HG03457 (cell line): Measurements from ENCODE around the gene P2RX3.
"Not testable (repeated sequence)": the region's sequence is repeated elsewhere in the genome, so short reads cannot be mapped to it uniquely, and the experiment has no call there.

Source experiments
- ATAC-seq: cut with Tn5 transposase; IDR thresholded peaks from one replicate; pipeline ENCODE4 v1.9.1; 2021; ENCODE audit warnings: moderate number of reproducible peaks; ENCODE audit not compliant: unreplicated experiment

The P2RX3 gene

DNA sequence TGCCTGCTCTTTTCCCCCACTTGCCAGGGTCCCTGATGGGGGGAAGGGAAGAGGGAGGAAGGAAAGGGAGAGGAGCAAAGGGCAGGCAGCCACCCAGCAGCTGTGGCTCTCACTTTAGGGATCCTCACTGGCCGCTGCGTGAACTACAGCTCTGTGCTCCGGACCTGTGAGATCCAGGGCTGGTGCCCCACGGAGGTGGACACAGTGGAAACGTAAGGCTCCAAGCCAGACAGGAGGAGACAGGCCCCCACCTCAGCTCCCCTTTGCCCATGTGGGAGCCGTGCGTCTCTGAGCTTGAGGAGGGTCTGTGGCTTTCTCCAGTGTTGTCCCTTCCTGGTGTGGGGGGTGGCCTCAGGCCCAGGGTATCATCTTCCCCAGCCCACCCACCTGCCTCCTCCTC is 9.9 kb downstream of the P2RX3 start:
- no peak for ATAC-seq

DNA sequence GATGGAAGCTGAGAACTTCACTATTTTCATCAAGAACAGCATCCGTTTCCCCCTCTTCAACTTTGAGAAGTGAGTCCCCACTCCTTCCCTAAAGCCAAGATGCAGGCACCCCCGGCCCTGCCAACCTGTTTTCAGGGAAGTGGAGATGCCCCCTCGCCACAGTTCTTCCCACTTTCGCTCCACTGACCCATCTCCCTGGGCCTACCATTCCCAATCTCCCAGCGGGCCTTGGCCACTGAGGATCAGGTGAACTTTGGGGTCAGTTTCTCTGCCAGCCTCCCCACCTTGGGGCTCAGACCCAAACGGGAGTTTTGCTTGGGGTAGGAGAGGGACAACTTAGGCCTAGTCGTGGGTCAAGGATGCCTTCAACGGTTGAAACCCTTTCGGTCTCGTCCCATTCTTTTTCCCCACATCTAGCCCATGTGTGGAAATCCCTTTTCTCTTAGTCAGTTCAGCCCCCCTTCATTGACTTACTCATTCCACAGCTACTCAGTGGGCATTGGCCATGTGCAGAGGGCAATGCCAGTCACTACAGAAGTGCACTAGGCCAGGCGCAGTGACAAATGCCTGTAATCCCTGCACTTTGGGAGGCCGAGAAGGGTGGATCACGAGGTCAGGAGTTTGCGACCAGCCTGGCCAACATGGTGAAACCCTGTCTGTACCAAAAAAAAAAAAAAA is 10.6 kb downstream of the P2RX3 start:
- no peak for ATAC-seq

DNA sequence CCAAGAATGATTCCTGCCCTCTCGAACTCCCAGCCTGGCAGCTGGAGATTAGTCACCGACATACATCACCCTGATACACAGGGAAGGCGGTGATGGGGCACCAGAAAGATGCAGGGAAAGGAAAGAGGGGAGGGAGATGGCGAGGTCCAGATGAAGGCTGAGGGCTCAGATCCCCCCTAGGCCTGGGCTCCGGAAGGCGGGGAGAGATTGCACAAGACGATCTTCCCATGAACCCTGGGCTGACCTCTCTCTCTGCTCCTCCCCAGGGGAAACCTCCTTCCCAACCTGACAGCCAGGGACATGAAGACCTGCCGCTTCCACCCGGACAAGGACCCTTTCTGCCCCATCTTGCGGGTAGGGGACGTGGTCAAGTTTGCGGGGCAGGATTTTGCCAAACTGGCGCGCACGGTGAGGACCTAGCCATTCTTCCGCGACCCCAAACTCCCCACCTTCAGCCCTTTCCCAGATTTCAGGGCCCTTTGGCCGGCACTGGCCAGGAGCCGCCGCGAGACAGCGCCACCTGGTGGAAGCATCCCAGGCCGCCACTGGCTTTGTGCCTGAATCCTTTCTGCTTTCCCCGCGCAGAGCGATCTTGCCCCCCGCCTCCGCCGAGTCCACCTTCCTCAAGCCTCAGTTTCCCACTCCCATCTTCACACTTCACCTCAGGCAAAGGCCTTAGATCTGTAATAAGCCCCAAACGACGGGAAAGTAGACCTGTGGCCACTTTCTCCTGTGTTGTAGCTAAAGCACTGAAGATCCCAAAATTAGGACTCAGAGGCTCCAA is 11.5 kb downstream of the P2RX3 start:
- no peak for ATAC-seq

DNA sequence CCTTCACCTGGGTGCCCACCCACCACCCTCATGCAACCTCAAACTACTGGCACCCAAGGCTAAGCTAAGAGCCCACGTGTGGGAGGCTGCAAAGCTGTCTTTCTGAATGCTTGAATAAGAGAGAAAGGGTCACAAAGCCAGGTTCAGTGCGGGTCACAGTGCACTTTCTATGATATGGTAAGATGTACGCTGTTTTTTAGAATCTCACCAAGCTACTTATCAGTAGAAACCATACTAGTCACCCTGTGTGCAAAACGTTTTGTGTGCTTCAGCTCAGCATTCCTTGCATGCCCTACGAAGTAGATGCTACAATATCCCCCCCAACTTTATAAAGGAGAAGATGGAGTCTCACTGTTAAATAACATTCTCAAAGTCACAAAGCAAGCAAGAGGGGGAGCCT is 14.9 kb downstream of the P2RX3 start:
- no peak for ATAC-seq

DNA sequence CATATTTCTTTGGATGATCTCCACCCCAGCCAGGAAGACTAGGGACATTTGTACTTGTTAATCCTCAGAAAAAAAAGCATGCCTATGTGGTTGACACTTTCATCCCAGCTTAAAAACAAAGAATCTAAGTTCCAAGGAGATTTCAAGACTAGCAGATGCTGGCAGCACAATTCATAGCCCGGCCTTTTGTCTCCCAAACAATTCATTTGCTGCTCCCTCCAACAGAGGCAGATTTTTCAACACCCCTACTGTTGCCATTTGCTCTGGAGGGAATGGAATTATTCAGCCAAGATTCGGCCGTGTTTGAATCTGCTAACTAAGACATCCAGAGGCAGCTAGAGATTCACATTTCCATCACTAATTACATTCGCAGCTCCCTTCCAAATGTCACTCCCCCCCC is 15.3 kb downstream of the P2RX3 start:
- no peak for ATAC-seq

DNA sequence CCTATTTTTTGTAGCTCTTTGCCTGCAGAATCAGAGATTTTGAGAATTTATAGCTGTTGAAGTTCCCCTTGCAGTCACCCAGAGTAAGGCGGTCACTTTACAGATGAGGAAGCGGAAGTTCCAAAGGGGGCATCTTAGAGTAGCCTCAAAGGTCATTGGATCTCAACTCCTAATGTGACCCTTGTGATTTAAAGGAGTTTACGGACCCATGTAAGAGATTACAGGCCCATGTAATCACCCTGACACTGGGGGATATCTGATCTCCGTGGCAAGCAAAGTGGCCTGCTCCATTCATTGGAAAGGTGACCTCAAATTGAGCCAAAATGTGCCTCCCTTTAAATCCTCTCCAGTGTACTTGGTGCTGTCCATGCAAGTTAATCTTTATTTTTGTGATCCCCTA is 15.7 kb downstream of the P2RX3 start:
- ATAC-seq: no peak

DNA sequence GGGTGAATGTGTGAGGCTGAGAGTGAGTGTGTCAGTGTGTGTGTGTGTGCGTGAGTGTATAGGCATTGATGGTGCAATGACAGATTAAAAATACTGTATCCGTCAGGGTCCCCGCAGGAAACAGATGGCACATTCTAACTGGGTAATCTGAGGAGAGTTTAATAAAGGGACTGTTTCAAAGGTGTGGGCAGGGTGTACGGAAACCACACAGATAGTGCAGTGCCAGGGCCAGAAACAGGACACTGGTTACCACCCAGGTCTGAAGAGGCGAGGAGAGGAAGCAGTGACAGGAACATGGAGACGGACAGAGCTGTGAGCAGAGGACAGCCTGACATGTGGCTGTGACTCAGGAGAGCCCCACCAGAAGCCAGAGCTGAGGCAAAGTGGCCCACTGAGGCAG is 16.5 kb downstream of the P2RX3 start:
- ATAC-seq: no peak

DNA sequence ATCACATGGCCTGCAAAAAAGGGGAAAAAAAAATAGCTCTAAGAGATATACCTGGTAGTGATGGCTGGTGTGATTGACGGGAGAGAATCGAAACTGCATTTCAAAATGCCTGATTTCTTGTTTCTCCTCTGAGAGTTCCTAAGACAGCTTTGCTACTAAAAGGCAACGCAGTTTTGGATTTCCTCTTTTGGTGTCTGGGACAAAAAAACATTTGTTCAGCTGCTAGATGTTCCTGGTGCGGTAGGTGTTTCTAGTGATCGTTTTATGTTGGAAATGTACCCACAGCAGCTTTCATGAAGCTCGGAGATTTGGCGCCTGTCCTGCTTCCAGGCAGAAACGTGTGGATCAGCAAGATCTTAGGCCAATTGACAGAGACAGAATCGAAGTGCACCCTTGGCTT is 18.1 kb downstream of the P2RX3 start:
- ATAC-seq: no peak

DNA sequence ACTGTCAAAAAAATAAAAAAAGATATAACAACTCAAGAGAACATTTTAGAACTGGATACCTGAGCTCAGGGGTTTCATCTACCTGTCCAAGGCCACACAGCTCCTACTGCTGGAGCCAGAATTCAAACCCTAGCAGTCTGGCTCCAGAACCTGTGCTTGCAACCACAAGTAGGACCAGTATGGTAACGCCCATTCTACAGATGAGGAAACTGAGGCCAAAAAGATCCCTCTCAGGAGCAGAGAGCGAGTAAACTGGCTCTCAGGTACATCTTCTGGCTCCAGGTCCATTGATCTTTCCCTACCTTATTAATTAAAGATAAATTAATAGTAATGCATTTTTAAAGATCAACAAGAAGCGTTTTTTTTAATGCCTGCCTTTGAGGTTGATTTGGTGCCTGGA is 19.2 kb downstream of the P2RX3 start:
- no peak for ATAC-seq

DNA sequence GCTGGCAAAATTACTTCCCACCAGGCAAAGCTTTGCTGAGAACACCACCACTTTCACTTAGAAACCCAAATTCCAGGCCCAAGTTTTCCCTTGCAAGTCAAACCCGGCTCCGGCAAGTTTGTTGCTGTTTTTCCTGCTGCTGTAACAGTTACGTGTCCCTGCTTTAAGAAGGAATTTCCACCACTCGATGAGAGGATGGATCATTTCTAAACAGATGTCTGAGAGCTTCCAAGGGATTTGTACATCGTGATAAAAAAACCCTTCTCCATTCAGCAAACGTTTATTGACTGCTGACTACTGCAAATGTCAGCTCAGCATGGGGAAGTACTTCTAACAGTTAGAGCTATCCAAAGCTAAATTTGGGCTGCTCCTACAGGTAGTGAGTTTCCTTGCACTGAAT is 19.7 kb downstream of the P2RX3 start:
- ATAC-seq: no peak

DNA sequence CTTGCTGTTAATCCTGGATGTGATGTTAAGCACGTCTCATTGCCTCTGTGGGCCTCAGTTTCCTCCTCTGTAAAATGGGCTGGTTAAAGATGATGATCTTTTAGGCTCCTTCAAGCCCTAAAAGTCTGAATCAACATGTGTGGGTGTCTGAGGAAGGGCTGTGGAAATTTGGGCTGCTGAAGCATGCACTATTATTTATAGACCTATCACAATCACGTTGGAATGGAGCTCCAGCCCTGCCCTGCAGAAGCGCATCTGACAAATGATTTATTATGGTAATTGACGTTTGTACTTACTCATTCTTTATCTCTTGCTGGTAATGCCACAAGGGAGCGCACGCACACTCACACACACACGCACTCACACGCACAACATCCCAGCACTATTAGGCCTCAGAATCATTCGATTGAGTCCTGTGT is 20.4 kb downstream of the P2RX3 start:
- no peak for ATAC-seq

DNA sequence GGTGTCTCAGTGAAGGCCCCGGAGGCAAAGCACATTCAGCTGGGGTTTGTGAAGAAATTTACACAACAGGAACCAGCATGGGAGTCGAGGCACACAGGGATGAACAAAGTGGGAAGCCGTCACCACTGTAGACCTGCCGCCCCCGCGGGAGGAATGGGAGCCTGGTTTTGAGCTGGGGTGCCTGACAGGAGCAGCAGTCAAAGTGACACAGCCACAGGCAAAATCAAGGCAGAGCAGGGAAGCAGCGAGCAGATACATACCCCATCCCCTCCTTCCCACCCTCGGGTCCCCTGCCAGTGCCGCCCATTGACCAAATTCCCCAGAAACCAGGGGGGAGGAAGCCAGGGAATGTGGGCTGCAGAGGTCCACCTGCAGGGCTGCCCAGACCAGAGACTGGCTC is 20.8 kb downstream of the P2RX3 start:
- no peak for ATAC-seq

DNA sequence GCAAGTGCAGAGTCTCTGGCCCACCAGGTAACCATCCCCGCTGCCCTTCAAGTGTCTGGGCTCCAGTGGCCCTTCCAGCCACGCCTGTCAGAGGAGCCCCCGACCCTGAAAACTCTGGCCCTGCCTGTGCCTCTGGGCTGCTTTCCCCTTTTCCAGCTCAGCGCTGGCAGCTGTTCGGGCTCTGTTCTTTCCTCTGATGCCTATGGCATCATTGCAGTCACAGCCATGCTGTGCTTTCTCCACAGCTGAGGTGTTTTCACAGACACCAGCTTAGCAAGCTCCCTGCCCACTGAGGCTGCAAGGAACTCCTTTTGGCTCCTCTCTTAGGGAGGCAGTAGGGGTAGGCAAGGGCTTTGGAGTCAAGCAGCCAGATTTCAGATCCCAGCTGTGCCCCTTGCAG is 21.2 kb downstream of the P2RX3 start:
- ATAC-seq: no peak

DNA sequence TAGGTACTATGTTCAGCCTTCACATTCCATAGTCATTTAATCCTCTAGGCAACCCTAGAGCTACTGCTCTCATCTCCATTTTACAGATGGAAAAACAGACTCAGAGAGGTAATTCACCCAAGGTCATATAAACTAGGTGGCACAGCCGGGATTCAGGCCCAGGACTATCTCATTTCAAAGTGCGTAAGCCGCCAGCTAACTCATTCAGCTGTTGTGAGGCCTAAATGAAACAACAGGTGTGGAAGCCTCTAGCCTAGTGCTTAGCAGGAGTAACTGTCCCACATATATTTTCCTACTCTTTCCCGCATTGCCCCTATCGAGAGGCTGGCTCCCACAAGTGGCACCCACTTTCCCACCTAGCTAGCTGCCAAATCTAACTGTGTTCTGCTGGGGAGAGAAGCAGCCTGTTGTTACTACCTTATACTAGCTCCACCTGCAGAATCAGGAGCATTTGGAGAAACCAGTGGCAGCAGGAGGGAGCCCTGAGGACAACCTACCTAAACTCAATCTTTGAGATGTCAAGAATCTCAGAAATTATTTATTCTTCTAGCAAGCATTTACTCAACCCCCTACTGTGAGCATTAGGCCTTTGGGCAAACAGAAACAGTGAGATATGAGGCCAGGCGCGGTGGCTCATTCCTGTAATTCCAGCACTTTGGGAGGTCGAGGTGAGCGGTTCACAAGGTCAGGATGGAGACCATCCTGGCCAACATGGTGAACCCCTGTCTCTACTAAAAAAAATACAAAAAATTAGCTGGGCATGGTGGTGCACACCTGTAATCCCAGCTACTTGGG is 21.9 kb downstream of the P2RX3 start:
- ATAC-seq: no peak

DNA sequence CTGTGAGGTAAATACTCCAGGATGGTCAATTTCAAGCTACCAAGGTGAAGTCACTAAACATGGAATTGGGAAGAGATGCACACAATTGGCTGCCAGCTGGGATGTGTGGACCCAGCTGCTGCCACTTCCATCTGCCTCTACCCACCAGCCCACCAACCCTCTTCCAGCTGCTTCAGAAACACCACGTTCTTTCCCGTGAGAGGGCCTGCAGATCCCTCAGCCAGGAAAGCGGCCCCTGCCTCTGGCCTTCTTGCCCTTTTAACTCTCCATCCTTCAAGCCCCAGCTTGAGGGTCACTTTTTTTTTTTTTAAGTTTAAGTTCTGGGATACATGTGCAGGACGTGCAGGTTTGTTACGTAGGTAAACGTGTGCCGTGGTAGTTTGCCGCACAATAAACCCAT is 22.8 kb downstream of the P2RX3 start:
- ATAC-seq: no peak

DNA sequence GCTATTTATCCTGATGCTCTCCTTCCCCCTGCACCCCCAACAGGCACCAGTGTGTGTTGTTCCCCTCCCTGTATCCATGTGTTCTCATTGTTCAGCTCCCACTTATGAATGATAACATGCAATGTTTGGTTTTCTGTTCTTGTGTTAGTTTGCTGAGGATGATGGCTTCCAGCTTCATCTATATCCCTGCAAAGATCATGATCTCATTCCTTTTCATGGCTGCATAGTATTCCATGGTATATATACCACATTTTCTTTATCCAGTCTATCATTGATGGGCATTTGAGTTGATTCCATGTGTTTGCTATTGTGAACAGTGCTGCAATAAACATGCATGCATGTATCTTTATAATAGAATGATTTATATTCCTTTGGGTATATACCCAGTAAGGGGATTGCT is 23.3 kb downstream of the P2RX3 start:
- ATAC-seq: not testable (repeated sequence)

DNA sequence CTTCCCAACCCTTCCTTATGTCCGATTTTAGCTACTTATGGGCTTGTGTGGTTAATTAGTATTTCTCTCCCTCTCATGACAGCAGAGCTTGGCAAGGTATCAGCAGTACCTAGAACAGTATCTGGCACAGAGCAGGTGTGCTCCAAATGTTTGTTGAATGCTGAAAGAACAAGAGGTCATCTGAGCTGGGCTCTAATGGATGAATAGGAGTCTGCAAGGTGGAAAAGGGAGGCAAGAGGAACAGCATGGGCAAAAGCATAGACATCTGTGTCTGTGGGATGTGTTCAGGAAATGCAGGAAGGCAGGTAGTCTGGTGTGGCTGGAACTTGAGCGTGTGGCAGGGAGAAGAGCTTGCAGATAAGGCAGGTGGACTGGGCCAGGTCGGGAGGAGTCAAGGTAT is 23.8 kb downstream of the P2RX3 start:
- no peak for ATAC-seq

DNA sequence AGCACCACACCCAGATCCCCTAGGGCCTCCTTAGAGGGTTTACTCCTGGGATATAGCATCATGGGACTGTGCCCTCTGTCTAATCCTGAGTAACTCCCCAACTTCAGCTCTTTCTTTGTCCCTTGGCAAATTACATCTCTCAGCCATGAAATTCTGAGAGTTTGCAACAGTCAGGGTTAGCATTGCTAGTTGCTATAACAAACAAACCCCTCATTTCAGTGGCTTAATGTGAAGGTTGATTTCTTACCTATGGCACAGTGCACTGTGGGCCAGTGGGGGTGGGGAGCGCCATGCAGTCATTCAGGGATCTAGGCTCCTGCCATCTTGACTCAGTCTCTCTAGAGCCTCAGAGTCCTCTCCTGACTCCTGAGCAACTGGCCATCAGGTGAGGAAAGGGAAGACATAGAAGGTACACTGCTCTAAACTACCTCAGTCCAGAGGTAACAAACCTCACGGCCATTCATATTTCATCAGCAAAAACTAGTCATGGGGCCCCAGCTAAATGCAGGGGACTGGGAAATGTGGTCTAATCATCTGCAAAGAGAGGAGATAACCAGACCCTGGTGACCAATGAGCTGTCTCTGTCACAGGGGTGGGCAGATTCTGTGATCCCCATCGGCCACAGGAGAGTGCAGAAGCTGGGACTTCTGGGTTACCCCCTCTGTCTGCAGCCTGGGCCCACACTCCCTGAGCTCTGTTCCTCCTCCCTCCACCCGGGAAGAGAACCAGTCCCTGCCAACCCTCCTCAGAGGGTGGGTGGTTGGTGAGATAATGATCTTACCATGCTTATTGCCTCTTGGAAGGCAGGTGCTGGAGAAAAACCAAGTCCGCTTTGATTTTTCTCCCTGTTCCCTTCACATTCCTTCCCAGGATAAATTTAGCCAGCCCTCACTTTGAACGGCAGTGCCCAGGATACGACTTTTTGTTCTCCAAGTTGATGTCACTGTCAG is 25.3 kb downstream of the P2RX3 start:
- no peak for ATAC-seq

DNA sequence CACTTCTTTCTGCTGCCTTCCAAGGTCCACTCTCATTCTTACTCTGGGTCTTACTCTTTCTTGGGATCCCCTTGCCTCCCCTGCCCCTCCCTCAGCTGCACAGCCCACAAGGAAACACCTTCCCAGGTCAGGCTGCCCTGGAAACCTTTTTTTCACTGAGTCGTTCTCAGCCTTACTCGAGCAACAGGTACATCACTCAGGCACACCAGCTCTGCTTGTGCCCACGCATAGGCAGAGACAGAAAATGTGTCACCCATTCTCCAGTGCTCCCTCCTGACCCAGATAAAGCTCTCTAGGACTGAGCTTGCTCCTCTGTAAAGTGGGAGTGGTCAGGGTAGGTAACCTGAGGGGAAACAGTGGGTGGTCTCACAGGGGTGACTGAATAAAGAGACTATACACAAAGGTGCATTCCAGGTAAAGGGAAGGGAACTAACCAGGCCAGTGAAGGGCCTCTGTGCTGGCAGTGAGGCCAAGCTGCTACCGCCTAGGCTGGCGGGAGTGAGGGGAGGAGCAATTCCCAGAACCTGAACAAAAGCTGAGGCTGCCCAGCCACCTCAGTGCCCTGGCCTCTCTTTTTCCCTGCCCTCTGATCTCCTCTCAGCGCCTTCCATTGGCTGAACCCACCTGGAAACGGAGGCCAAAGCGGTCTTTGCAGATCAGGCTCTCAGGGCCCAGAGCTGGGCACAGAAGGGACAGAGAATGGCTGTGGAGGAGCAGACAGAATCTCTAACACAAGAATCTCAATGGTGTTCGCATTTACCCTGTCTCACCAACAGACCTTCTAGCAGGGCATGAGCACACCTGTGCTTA is 26.9 kb downstream of the P2RX3 start:
- no peak for ATAC-seq
